HTERT RPE-1 (cell line): Measurements from ENCODE around the gene FAHD2A.
"Not testable (repeated sequence)": the region's sequence is repeated elsewhere in the genome, so short reads cannot be mapped to it uniquely, and the experiment has no call there.

Experiments used
- in situ Hi-C: fragments of 300-500 bp; cut with MboI; formaldehyde crosslinking; loops from 4 replicates; pipeline ENCODE4 v1.14.3; 2020; ENCODE audit warnings: low sequenced_read_pairs

The FAHD2A gene

DNA sequence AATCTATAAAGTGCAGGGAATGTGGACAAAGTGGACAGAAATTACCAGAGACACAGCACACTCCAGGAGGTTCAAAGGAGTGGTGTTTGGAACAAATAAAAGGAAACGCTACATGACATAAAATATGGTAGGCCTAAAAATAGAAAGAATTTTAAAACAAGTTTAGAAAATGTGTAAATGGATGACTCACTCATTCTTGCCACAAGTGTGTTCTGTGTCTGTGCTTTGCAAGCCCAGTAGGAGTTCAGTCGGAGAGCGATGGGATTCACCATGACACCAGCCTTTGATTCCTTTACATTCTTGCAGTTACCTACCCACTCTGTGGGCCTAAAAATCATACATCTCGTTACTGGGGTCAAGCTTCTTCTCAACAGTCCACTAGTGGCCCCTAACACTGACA is 30.9 kb downstream of the FAHD2A start:
- in situ Hi-C loops = not testable (repeated sequence)

DNA sequence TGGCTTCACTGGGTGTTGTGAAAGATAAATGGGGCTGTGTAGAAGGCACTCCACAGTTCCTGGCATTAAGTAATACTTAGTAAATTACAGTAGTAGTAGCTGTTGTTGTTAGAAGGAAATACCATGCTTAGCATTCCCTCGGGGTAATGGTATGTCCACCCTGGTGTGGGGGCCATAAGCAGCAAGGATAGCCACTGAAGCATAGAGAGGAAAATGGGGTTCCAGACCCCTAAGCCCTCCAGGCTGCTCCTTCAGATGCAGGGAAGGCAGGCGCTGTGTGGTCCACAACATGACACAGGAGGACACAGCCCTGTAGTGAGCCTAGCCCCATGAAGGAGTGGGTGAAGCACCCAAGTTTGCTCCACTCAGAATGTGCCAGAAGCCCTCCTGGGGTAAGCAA is 31.5 kb downstream of the FAHD2A start:
- in situ Hi-C loops = not testable (repeated sequence)

DNA sequence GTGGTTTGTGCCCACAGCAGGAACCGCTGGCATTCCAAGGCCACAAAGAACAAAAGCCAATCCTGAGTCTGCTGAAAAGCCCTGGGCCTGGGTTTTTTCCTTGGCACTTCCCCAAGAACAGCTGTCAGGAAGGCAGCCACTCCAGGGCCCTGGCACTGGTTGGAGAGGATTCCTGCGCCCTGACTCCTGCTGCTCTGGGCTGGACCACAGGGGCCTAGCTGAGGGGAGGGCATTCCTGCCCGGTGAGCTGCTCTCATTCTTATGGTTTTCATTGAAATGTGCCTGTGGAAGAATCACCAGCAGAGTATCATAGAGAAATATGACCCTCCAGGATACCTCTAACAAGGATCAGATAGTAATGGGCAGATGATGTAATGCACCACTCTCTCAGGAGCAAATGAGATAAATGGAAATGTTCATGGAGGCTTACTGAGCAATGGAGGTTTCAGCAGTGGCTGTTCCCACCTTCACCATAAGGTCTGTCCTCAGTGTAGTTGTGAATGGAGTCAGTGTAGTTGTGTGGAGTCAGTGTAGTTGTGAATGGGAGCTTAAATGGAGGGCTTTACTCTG is 32.1 kb downstream of the FAHD2A start:
- in situ Hi-C loops = not testable (repeated sequence)

DNA sequence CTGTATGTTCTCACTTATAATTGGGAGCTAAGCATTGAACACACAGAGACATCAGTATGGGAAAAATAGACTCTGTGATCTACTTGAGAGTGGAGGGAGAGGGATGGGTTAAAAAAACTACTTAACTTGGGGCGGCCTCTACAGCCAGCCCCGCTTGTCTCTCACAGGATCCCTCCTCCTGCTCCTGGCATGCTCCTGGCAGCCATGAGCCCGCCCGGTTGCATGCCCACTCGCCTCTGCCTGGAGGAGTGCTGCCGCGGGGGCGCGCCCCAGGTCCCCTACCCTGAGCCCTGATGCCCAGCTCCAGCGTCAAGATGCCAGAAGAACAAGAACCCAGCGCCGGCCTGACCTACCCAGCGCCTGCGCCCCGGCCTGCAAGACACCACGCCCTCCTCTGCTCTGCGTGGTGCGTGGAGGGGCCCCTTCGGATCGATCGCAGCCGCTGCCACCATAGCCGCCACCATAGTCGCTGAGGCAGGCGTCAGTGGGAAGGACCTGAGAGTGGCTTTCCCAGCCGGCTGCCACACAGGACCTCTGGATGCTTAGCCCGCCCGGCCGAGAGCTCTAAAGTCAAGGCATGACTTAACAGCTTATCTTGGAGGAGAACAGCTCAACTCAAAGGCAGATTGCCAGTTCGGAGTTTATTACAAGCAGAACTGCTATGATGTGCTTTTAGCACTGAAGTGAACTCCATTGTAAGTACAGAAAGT is 32.8 kb downstream of the FAHD2A start:
- in situ Hi-C loops = not testable (repeated sequence)

DNA sequence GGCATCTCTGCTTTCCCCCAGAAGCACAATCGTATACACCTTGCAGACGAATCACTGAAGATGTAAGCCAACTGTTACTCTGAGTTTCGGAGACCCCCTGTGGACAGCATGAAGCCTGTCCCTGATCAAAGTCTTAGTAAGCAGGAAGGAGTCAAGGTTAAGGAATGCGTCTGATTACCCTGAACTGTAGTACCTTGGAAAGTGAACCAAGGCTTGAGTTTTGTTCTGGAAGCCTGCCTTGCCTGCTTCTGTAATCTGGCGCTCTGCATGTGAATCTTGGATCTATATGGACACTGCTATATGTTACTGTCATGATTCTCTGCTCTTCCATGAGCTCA is 33.3 kb downstream of the FAHD2A start:
- in situ Hi-C loops = not testable (repeated sequence)

DNA sequence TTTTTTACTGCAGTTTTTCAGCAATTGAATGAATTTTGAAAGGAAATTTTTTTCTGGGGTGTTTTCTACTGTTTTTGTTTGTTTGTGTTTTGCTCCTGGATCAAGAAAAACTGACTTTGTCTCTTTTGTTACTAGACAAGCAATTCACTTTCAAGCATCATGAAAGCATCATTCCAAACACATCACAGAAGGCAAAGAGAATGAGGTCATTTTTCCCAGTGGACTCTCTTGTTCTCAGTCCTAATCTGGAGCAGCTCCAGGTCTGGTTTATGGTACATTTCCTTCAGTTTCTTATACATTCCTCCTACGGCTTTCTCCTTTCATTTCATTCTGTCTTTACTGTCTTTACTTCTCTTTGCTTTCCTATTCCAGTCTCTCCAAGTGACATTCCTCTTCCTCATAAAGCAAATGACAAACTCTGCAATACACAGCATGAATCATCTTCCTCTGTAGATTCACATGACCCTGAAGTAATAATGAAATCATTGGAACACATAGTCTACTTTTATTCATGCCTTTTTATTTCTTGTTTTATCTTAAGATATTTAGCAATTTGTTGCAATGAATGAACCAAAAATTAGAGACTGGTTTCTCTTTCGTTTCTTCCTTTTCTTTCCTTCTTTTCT is 40.1 kb downstream of the FAHD2A start:
- in situ Hi-C loops = not testable (repeated sequence)

DNA sequence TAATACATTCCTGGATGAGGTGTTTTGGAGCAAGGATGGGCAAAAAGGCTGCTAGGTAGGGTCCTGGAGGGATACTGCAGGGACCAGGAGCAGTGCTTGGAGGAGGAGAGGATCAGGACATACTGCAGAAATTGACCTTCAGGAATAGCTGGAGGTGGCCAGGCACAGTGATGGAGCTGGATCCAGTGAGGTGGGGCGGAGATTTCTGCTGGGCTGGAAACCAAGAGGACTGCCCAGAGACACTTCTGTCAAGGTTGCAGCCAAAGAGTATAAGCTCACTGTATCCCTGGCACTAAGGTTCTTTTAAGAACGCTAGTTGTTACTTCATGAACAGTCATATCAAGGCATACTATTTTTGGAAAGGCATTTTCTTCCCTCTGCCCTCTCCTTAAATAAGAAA is 42.8 kb downstream of the FAHD2A start:
- in situ Hi-C loops = not testable (repeated sequence)

DNA sequence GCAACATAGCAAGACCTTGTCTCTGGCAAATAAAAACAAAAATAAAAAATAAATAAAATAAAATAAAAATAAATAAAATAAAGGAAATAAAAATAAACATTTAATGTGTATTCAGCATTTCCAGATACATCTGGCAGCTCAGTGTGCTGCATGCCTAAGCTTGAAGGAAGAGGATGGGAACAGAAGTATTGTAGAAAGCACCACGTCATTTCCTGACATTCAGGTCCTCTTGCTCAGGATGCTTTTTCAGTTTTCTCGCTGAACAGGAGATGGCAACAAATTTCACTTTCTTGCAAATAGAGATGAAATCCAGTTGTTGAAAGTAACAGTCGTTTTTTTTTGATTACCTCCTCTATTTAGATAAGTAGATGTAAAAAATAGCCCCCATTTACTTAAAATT is 60.8 kb downstream of the FAHD2A start:
- in situ Hi-C loops = not testable (repeated sequence)
